Gastroesophageal sphincter (tissue), 4 donors: ENCODE results near the gene SLFN14. TPM values are rescaled to one million over a fixed set of nuclear protein-coding genes. Genes with fewer than 3 reads are reported as not detected.

Experiments used
- ATAC-seq: fragments of 150-250 bp; one replicate; pipeline ENCODE4 v1.9.1; 2016; ENCODE audit warnings: mild to moderate bottlenecking, moderate library complexity
- H3K27ac ChIP-seq, 4 donors: fragments of 200-600 bp; sonication (generic) in 3 of 4; 1 replicate in 3 of 4; 2 replicates in 1 of 4; pipeline ENCODE4 v1.5.1; 2016 to 2019
- H3K27me3 ChIP-seq: fragments of 200-600 bp; sonication (generic); one replicate; pipeline ENCODE4 v1.5.1; 2019
- H3K36me3 ChIP-seq, 2 donors: fragments of 200-600 bp; sonication (generic); one replicate each; pipeline ENCODE4 v1.5.1; 2019; ENCODE audit warnings: control low read depth in 1 of 2
- H3K4me1 ChIP-seq, 3 donors: fragments of 200-600 bp; sonication (generic); 1 replicate in 2 of 3; 2 replicates in 1 of 3; pipeline ENCODE4 v1.5.1; 2016 to 2019; ENCODE audit warnings: control low read depth in 2 of 3
- H3K4me3 ChIP-seq, 2 donors: fragments of 200-600 bp; sonication (generic); one replicate each; pipeline ENCODE4 v1.5.1; 2019; ENCODE audit warnings: mild to moderate bottlenecking in 1 of 2, moderate library complexity in 1 of 2
- H3K9me3 ChIP-seq, 3 donors: fragments of 200-600 bp; sonication (generic); one replicate each; pipeline ENCODE4 v1.5.1; 2017 to 2019; ENCODE audit warnings: control low read depth in 2 of 3
- EP300 ChIP-seq: sonication (generic); formaldehyde crosslinking; IDR thresholded peaks from one replicate; pipeline ENCODE4 v1.6.1; 2017; ENCODE audit warnings: antibody characterized with exemption, mild to moderate bottlenecking
- POLR2A ChIP-seq, 2 donors: fragments of 450-650 bp; IDR thresholded peaks; one replicate each; pipeline ENCODE4 v1.6.1; 2017; ENCODE audit warnings: antibody characterized with exemption in 2 of 2, mild to moderate bottlenecking in 2 of 2, moderate library complexity in 1 of 2
- POLR2AphosphoS5 ChIP-seq: sonication (generic); formaldehyde crosslinking; IDR thresholded peaks from one replicate; pipeline ENCODE4 v1.6.1; 2017; ENCODE audit warnings: antibody characterized with exemption
- WGBS, 2 donors: methylation state at CpG; one replicate each; pipeline ENCODE4 v1.1.5; 2018; ENCODE audit warnings: low coverage in 1 of 2; 5-methylcytosine and 5-hydroxymethylcytosine counted together
- total RNA-seq, 4 donors: library from RNA; depleted of rRNA; stranded (reverse); fragments of >200 nt; gene quantifications; one replicate each; pipeline ENCODE4 v1.1.0, GENCODE V29; 2016
- TF ChIP-seq, protein P1 (sequence below), 4 experiments: fragments of 200-600 bp in 2 of 4; fragments of 450-650 bp in 2 of 4; sonication (generic) in 1 of 4; IDR thresholded peaks; one replicate each; pipeline ENCODE4 v1.5.1; 2017 to 2019; ENCODE audit warnings: antibody characterized with exemption in 4 of 4, mild to moderate bottlenecking in 2 of 4, moderate library complexity in 2 of 4

The SLFN14 gene
- total RNA-seq, 4 donors from 2014 or later: not detected

- no peak for ATAC-seq
- no peak overlapping the region for H3K27ac ChIP-seq
- H3K4me3 ChIP-seq: no peak overlapping the region
- H3K36me3 ChIP-seq: no peaks in the 10 kb centered on the region
- 0 to 60% methylated on average over 1 of the region's 1 CpG for WGBS, 2 donors
- H3K4me1 ChIP-seq: no peaks in the 10 kb centered on the region
- TF ChIP-seq, protein P1, sequence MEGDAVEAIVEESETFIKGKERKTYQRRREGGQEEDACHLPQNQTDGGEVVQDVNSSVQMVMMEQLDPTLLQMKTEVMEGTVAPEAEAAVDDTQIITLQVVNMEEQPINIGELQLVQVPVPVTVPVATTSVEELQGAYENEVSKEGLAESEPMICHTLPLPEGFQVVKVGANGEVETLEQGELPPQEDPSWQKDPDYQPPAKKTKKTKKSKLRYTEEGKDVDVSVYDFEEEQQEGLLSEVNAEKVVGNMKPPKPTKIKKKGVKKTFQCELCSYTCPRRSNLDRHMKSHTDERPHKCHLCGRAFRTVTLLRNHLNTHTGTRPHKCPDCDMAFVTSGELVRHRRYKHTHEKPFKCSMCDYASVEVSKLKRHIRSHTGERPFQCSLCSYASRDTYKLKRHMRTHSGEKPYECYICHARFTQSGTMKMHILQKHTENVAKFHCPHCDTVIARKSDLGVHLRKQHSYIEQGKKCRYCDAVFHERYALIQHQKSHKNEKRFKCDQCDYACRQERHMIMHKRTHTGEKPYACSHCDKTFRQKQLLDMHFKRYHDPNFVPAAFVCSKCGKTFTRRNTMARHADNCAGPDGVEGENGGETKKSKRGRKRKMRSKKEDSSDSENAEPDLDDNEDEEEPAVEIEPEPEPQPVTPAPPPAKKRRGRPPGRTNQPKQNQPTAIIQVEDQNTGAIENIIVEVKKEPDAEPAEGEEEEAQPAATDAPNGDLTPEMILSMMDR (IDR thresholded peaks at IDR 0.05): no peak
- H3K27me3 ChIP-seq: peaks cover 44% of the 10 kb centered on the region
- H3K9me3 ChIP-seq: no peaks in the 10 kb centered on the region
These were observed 11.6 kb downstream of the SLFN14 start for GRCh38 chr17:35548978-35549377.

DNA sequence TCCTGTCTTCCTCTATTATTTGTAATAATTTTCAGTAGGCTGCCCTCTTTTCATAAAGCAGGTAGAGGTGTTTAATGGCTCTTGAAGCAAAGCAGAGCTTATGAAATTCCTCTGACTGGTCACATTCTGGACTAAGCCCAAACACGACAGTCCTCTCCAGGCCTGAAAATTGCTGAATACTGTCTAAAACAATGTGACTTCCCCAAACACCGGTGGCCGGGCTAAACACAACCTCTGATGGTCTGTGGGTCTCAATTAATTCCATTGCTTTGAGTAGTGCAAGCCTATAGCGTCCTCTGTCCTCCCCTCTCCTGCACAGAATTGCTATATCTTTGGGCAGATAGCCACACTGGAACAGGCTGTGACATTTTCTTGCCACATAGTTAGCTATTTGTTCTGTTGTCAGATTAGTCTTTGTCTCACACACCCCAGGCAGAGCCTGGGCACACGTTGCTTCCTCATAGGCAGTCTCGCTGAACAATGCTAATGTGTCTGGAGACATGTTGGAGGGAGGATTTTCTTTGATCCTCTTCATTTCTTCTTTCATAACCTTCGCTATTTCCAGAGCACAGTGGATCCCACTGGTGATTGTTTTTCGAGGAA, 12.3 kb downstream of the SLFN14 start:
- H3K27me3 ChIP-seq: peaks cover 40% of the 10 kb centered on the region
- H3K27ac ChIP-seq: no peak overlapping the region
- no peak for ATAC-seq
- whole genome bisulfite sequencing, 2 donors: 47 to 49% methylated on average over 4 to 8 of the region's 8 CpGs
- H3K4me1 ChIP-seq: no peaks in the 10 kb centered on the region
- no peaks in the 10 kb centered on the region for H3K9me3 ChIP-seq
- no peak overlapping the region for H3K4me3 ChIP-seq
- H3K36me3 ChIP-seq: no peaks in the 10 kb centered on the region
- no peak for TF ChIP-seq POLR2A (IDR thresholded peaks at IDR 0.05)
- TF ChIP-seq, protein P1 (IDR thresholded peaks at IDR 0.05): no peak
- no peak for TF ChIP-seq EP300
- no peak for TF ChIP-seq POLR2AphosphoS5

- Histone ChIP-seq H3K4me1 (no peaks in the 10 kb centered on the region), H3K27me3 (peaks cover 34% of the 10 kb centered on the region), H3K27ac (no peak overlapping the region), H3K36me3 (no peaks in the 10 kb centered on the region), H3K9me3 (no peaks in the 10 kb centered on the region), H3K4me3 (no peak overlapping the region)
- TF ChIP-seq POLR2AphosphoS5 (no peak), POLR2A (IDR thresholded peaks at IDR 0.05) (no peak), EP300 (no peak)
- TF ChIP-seq, protein P1 (IDR thresholded peaks at IDR 0.05): no peak
- no peak for ATAC-seq
- whole genome bisulfite sequencing, 2 donors: 60 to 67% methylated on average over 1 of the region's 1 CpG
These were observed 14.1 kb downstream of the SLFN14 start for GRCh38 chr17:35546487-35546886.

DNA sequence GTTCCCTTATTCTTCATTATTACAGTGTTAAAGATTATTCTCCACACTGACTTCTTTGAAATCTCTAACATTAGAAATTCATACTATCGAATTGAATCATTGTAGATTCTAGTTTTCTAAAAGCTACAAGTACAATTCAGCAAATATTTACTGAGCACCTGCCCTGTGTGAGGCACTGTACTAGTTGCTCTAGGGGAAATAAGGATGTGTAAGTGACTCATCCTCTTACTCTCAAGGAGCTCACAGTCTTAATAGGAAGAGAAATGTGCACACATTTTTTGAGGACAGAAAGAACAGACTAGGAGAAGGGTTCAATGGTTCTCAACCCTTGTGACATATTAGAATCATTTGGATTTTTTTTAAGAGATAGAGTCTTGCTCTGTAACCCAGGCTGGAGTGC, 15.5 kb downstream of the SLFN14 start:
- Histone ChIP-seq H3K36me3 (no peaks in the 10 kb centered on the region), H3K4me1 (peaks cover 0 to 7% (median 0%) of the 10 kb centered on the region in 3 donors), H3K9me3 (no peaks in the 10 kb centered on the region), H3K27ac (no peak overlapping the region), H3K4me3 (no peak overlapping the region), H3K27me3 (peaks cover 34% of the 10 kb centered on the region)
- 64 to 73% methylated on average over 1 of the region's 1 CpG for WGBS, 2 donors
- TF ChIP-seq, protein P1 (IDR thresholded peaks at IDR 0.05): no peak
- TF ChIP-seq POLR2AphosphoS5 (no peak), EP300 (no peak), POLR2A (IDR thresholded peaks at IDR 0.05) (no peak)
- ATAC-seq: no peak

- WGBS, 2 donors: 25% methylated on average over 1 of the region's 1 CpG; no CpG with 5 or more reads in 1 of the 2 donors
- H3K4me3 ChIP-seq: no peak overlapping the region
- H3K27me3 ChIP-seq: peaks cover 28% of the 10 kb centered on the region
- no peaks in the 10 kb centered on the region for H3K9me3 ChIP-seq
- ATAC-seq: no peak
- H3K4me1 ChIP-seq: peaks cover 0 to 16% (median 0%) of the 10 kb centered on the region in 3 donors
- no peak for TF ChIP-seq EP300
- TF ChIP-seq POLR2A (IDR thresholded peaks at IDR 0.05): no peak
- TF ChIP-seq, protein P1 (IDR thresholded peaks at IDR 0.05): no peak
- no peak for TF ChIP-seq POLR2AphosphoS5
- no peak overlapping the region for H3K27ac ChIP-seq
- no peaks in the 10 kb centered on the region for H3K36me3 ChIP-seq
These were observed 16.8 kb downstream of the SLFN14 start for GRCh38 chr17:35543856-35544255.
